Stimulated activated CD8-positive, alpha-beta memory T cell treated with anti-CD3 and anti-CD28 coated beads, Interleukin-7, amount 100 ng/mL, for 4 hours (primary cell): ENCODE results near the gene UBE2J2.

Experiments
- DNase-seq, 2 donors: peaks; one replicate each; pipeline ENCODE4 v3.0.0-alpha.2; 2020; ENCODE audit warnings: low read depth in 2 of 2

UBE2J2 gene

GRCh38 chr1:1211541-1212441 is 61.9 kb downstream of the UBE2J2 start:
- peak in 1 of 2 donors; percentile 0 for DNase-seq

DNA sequence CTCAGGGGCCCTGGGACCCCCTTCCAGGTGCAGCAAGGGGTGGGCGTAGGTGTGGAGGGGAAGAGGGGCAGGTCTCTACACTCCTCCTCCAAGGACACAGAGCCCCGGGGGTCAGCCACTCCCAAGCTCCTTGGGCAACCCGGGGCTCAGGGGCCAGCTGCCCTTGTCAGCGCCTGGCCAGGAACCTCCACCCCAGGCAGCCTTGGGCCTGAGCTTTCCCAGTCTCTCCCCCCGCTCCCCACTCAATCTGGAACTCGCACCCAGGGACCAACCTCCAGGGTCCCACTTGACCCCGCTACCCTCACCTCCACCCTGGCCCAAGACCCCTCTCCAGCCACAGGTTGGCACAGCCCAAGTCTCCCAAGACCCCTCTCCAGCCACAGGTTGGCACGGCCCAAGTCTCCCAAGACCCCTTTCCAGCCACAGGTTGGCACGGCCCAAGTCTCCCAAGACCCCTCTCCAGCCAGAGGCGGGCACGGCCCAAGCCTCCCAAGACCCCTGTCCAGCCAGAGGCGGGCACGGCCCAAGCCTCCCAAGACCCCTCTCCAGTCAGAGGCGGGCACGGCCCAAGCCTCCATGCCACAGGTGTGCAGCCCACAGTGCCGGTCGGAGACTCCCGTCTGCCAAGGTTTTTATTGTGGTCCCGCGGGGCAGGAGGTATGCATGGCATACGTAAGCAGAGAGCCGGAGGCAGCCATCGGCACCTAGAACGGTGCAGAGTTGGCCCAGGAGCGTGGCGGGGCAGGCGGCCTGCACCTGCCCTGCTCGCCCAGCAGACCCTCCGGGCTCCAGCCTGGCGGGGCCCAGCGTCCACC is 62.7 kb downstream of the UBE2J2 start:
- DNase-seq: peak in 1 of 2 donors; percentile 0

DNA sequence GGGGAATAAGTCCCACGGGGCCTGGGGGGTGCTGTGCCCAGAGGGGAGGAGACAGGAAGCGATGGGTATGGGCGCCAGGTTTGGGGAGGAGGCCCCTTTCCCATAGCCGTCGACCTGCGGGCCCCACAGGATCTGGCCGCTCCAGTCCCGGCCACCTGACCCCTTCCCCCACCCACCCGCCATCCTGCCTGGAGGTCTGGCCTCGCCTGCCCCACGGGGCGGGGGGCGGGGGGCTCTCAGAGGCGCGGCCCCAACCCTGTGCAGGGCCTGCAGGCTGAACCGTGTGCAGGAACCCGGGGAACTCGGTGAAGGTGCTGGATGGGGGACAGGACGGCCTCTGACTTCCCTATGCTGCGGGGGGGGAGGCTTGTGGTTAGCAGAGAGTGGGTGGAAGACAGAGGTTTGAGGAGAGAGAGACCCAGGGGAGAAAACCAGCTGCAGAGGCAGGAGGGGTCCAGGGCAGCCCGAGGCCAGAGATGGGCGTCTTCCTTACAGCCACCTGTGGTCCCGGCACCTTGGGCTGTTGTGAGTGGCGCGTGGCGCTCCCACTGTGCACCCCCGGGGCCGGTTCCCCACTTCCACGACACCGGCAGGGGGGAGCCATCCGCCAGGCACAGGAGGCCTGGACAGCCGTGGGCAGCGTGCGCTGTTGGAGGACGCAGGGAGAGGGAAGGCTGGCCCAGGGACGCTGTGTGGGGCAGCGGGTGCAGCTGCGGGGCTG is 64.8 kb downstream of the UBE2J2 start:
- DNase-seq: peak in 1 of 2 donors; percentile 44

GRCh38 chr1:1207571-1207892 is 66.1 kb downstream of the UBE2J2 start:
- DNase-seq: no peak

- no peak for DNase-seq
Observed at GRCh38 chr1:1206966-1207531, 66.6 kb downstream of the UBE2J2 start.

DNA sequence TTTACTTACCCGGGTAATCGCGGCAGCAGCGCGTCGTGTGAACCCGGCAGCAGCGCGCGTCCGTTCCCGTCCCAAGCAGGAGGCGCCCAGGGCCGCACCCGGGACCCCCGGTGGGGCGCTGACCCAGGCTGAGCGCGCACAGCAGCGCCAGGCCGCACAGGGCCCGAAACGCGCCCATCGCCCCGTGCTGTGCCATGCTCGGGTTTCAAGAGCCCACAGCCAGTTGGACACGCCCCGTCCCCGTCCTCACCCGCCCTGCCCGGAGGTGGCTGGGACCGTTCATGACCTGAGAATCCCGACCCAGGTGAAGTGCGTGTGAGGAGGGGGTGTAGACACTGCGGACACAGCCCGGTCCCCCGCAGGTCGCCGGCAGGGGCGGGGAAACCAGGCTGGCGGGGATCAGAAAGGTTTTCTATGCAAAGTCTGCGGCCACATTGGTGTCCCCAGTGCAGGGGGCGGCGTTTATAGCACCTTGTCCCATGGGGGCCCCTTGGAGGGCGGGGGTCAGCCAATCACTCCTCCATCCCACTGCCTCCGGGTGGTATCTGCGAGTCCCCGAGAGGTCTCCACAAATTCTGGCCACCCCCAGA is 67.2 kb downstream of the UBE2J2 start, which contains the start of gene TNFRSF18:
Gene TNFRSF18 (minus strand): TSS at position 217 of the 590 bp plus-strand sequence. CDS start 21 bp downstream, at position 196.
- peak in 1 of 2 donors; percentile 43 for DNase-seq

GRCh38 chr1:1205769-1206375 is 67.8 kb downstream of the UBE2J2 start:
- DNase-seq: no peak

DNA sequence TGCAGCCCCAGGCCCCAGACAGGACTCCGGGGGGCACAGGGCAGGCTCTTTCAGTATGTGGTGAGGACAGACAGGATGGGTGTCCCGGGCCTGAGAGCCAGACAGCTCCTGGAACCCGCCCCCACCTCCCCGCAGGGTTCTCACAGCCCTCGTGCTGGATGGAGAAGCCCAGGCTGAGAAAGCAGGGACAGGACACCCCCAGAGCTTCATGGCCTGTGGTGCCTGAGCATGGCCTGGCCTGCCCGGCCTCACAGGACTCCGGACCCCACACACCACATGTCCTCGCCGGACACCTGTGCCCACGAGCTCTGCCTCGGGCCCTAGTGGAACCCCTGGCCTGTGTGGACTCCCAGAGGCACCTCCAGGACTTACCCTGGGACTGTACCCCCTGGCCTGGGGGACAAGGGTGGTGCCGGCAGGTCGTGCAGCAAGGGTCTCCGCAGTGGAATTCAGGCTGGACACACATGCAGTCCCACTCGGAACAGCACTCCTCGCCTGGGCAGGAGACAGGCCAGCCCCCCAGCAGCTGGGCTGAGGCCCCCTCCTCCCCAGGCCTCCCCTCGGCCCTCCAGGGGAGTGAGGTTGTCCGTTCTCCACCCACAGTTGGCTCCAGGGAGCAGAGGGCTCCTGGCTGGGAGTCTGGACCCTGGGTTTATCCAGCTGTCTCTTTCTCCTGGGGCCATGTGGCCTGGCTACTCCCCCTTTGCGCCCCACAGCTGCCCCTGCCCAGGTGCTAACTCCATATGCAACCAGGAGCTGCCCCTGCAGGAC is 68.5 kb downstream of the UBE2J2 start:
- no peak for DNase-seq

- no peak for DNase-seq
Observed at GRCh38 chr1:1204425-1204920, 69.2 kb downstream of the UBE2J2 start.
